Upper lobe of right lung (tissue), 1 donor: ENCODE measurements around the gene IGFBP2. TPM values are rescaled to one million over a fixed set of nuclear protein-coding genes. Genes with fewer than 3 reads are reported as not detected.
A peak's percentile ranks its signal among the peaks of the same experiment; 100 is the strongest.

Source experiments
- ATAC-seq: fragments of 200-7000 bp; cut with Tn5 transposase; one replicate; pipeline ENCODE4 v1.9.1; 2020; ENCODE audit warnings: mild to moderate bottlenecking, moderate library complexity
- DNase-seq: peaks from one replicate; pipeline ENCODE4 v3.0.0-alpha.2; 2020
- H3K27ac ChIP-seq: fragments of 200-600 bp; one replicate; pipeline ENCODE4 v1.8.0; 2022
- H3K27me3 ChIP-seq: fragments of 200-600 bp; one replicate; pipeline ENCODE4 v1.8.0; 2022; ENCODE audit warnings: mild to moderate bottlenecking
- H3K36me3 ChIP-seq: fragments of 200-600 bp; one replicate; pipeline ENCODE4 v1.8.0; 2022
- H3K4me1 ChIP-seq: fragments of 200-600 bp; one replicate; pipeline ENCODE4 v1.8.0; 2022
- H3K4me3 ChIP-seq: fragments of 200-600 bp; one replicate; pipeline ENCODE4 v1.8.0; 2022; ENCODE audit warnings: mild to moderate bottlenecking
- H3K9me3 ChIP-seq: fragments of 200-600 bp; one replicate; pipeline ENCODE4 v1.8.0; 2022
- intact Hi-C: fragments of 100-400 bp; cut with DNase I; formaldehyde crosslinking; loops from one replicate; pipeline ENCODE4 v1.11.0; 2022
- total RNA-seq: library from RNA; stranded (reverse); fragmentation: NEBNext Ultra II Directional; extraction: Animal tissue kit (Norgen Biotek cat#: 25700); gene quantifications from one replicate; pipeline ENCODE4 v1.2.1, GENCODE V29; 2021
- TF ChIP-seq, protein P1 (sequence below): fragments of 200-600 bp; IDR thresholded peaks from one replicate; pipeline ENCODE4 v1.8.0; 2022; ENCODE audit warnings: antibody characterized with exemption
- donor health status: DM: no; HTN: yes; CAD: no; lungs with severe emphysema.

IGFBP2 gene
- total RNA-seq, 1 donor from 2014 or later, result 46.1 TPM

DNA sequence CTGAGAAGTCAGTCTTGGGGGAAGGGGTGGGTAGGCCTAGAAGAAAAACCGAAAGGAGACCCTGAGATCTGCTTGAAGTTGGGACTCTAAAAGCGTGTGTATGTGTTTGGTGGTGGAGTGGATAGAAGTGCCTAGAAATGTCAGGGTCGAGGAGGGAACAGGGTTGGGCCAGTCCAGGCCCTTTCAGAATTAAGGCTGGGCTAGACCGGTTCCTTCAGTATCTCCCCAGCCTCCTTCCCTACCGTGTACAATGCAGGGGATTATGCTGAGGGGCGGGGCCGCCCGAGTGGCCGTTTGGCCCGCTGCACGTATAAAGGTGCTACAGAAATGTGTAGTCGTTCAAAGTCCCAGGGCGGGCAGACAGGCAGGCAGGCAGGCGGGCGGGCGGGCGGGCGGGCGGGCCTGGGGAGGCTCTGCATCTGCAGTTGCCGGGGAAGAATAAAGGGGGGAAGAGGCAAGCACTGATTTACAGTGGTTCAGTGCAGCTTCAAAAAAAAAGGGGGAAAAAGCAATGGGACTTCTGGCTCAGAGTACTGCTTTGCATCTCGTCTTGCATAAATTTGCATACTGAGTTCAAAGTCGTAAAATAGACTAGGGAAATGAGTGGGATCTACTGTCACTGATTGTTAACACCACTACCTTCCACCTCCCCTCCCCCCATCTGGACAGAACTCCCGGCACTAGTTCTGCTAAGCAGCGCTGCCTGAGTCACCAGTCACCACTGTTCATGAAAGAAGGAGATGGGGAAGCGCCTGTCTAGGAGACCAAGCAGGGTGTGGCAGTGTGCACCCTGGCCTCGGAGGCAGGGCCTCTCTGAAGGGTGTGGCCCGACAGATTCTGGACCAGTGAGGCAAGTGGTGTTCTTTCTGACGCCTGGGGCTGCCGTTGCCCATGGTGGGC lies 3.6 kb downstream of the IGFBP2 start:
- peaks cover 21% of the 10 kb centered on the region for H3K4me1 ChIP-seq
- H3K36me3 ChIP-seq, result no peaks in the 10 kb centered on the region
- intact Hi-C loops, result no loop called here
- TF ChIP-seq, protein P1, sequence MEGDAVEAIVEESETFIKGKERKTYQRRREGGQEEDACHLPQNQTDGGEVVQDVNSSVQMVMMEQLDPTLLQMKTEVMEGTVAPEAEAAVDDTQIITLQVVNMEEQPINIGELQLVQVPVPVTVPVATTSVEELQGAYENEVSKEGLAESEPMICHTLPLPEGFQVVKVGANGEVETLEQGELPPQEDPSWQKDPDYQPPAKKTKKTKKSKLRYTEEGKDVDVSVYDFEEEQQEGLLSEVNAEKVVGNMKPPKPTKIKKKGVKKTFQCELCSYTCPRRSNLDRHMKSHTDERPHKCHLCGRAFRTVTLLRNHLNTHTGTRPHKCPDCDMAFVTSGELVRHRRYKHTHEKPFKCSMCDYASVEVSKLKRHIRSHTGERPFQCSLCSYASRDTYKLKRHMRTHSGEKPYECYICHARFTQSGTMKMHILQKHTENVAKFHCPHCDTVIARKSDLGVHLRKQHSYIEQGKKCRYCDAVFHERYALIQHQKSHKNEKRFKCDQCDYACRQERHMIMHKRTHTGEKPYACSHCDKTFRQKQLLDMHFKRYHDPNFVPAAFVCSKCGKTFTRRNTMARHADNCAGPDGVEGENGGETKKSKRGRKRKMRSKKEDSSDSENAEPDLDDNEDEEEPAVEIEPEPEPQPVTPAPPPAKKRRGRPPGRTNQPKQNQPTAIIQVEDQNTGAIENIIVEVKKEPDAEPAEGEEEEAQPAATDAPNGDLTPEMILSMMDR, result no peak
- DNase-seq (no peak), ATAC-seq (peak; percentile 78)
- no peaks in the 10 kb centered on the region for H3K9me3 ChIP-seq
- no peak overlapping the region for H3K4me3 ChIP-seq
- H3K27me3 ChIP-seq, result peaks cover 43% of the 10 kb centered on the region
- no peak overlapping the region for H3K27ac ChIP-seq

DNA sequence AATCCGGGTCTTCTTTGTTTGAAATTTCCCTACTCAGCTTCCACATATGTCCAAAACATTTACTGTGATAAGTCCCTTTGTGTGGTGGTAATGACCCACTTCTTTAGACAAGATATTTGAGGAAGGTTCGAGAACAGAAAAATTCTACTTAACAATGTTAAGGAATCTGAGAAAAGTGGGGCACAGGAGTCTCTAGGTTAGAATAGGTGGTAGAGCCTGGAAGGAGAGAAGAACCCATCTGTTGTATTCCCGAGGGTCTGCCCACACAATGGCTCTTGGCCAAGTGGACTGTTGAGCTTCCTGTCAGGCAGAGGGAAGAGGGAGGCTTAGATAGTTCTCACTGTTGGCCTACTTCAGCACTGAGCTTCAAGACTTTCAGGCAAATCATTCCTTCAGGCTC lies 4.3 kb downstream of the IGFBP2 start:
- TF ChIP-seq, protein P1, result no peak
- H3K4me1 ChIP-seq, result peaks cover 21% of the 10 kb centered on the region
- no peaks in the 10 kb centered on the region for H3K9me3 ChIP-seq
- ATAC-seq (no peak), DNase-seq (no peak)
- no peak overlapping the region for H3K4me3 ChIP-seq
- intact Hi-C loops, result no loop called here
- H3K27ac ChIP-seq, result no peak overlapping the region
- no peaks in the 10 kb centered on the region for H3K36me3 ChIP-seq
- peaks cover 43% of the 10 kb centered on the region for H3K27me3 ChIP-seq

DNA sequence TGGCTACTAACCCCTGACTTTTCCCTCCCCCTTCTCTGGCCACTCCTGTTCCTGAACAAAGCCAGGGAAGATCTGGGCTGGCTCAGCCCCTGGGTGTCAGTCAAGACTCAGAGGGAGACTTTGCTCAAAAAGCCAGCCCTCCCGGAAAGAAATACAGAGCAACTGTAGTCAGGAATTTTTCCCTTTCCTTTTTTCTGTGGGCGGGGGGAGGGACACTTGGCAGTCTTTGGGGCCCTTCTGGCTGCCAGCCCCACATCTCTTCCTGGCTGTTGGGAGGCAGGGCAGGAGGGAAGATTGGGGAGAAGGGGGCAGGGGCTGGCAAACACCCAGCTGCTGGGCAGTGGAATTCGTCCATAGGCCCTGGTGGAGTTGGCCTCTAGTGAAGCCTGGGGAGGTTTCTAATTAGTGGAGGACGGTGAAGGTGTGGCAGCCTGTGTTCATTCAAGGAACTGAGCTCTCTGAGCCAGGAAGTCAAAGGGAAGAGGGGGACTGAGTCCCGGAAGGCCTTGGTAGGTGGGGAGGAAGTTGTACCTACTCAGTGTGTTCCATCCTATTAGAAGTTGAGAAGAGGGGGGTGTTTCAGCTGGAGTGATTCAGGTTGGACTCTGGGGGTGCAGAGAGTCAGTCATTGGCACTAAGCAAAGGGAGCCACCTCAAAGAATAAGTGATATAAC lies 10.9 kb downstream of the IGFBP2 start:
- H3K4me3 ChIP-seq, result no peak overlapping the region
- peaks cover 7% of the 10 kb centered on the region for H3K4me1 ChIP-seq
- ATAC-seq (no peak), DNase-seq (no peak)
- H3K9me3 ChIP-seq, result no peaks in the 10 kb centered on the region
- H3K27ac ChIP-seq, result peak overlapping the region; percentile 17
- no peaks in the 10 kb centered on the region for H3K36me3 ChIP-seq
- peaks cover 11% of the 10 kb centered on the region for H3K27me3 ChIP-seq
- intact Hi-C loops, result no loop called here
- TF ChIP-seq, protein P1, result no peak

DNA sequence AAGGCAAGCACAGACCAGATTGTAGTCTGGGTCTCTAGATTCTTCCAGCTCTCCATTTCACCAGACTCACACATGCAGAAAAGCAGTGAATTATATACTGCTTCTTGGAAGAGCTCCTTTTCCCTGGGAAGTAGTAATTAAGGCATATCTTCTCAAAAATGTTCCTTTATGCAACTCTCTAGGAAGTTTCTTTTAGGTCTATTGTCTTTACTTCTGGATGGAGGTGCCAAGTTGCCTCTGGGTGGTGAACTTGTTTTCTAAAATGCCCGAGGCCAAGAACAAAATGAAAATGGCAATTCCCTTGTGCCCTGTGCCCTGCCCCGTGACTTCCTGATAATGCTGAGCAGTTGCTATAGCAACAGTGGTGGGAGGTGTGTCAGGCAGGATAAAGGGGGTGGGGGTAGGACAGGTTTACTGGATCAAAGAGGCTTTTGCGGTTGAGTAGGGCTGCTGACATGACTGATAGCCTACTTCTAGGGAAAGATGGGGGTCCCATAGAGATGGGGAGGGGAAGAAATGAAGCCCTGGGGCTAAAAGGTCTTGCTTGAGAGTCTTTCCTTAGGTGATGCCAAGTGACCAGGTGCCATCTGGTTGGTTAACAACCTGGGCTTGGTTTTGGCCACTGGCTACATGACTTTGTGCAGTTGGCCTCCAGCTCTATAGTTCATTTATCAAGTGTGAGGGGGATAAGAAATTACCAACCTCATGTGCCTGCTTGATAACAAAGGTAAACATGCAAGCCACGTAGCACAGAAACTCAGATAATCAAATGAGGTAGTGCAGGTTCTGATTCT lies 11.8 kb downstream of the IGFBP2 start:
- TF ChIP-seq, protein P1, result no peak
- intact Hi-C loops, result no loop called here
- H3K27ac ChIP-seq, result peak overlapping the region; percentile 17
- no peaks in the 10 kb centered on the region for H3K36me3 ChIP-seq
- peaks cover 7% of the 10 kb centered on the region for H3K4me1 ChIP-seq
- H3K4me3 ChIP-seq, result no peak overlapping the region
- no peak for ATAC-seq
- H3K9me3 ChIP-seq, result no peaks in the 10 kb centered on the region
- DNase-seq, result no peak
- H3K27me3 ChIP-seq, result peaks cover 8% of the 10 kb centered on the region

GRCh38 chr2:216645636-216645950 lies 12.4 kb downstream of the IGFBP2 start:
- DNase-seq (no peak), ATAC-seq (no peak)
- Histone ChIP-seq H3K4me3 (no peak overlapping the region), H3K27ac (peak overlapping the region; percentile 17), H3K27me3 (peaks cover 3% of the 10 kb centered on the region), H3K9me3 (no peaks in the 10 kb centered on the region), H3K36me3 (no peaks in the 10 kb centered on the region), H3K4me1 (peaks cover 7% of the 10 kb centered on the region)
- intact Hi-C loops, result no loop called here
- TF ChIP-seq, protein P1, result no peak
